HG03432 (cell line): ENCODE data around the gene CDK16.
A peak's percentile ranks its signal among the peaks of the same experiment; 100 is the strongest.

Experiments
- ATAC-seq: cut with Tn5 transposase; IDR thresholded peaks from one replicate; pipeline ENCODE4 v1.9.1; 2021; ENCODE audit warnings: mild to moderate bottlenecking, moderate library complexity; ENCODE audit not compliant: unreplicated experiment

Gene CDK16

DNA sequence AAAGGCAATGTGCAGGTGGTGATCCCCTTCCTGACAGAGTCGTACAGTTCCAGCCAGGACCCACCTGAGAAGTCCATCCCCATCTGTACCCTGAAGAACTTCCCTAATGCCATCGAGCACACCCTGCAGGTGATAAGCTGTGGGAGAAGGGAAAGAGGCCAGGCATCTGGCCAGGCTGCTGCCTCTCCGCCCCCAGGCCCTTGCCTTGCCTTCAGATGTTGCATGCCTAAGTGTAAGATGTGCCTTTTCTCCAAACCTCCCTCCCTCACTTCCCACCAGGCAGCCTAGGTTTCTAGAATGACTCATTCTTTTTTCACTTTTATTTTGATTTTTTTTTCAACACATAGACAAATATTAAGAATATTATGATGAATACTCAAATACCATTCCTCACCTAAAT, 12.2 kb upstream of the CDK16 start:
- no peak for ATAC-seq

- ATAC-seq = no peak
These were observed 10.4 kb upstream of the CDK16 start for GRCh38 chrX:47208108-47208507.

DNA sequence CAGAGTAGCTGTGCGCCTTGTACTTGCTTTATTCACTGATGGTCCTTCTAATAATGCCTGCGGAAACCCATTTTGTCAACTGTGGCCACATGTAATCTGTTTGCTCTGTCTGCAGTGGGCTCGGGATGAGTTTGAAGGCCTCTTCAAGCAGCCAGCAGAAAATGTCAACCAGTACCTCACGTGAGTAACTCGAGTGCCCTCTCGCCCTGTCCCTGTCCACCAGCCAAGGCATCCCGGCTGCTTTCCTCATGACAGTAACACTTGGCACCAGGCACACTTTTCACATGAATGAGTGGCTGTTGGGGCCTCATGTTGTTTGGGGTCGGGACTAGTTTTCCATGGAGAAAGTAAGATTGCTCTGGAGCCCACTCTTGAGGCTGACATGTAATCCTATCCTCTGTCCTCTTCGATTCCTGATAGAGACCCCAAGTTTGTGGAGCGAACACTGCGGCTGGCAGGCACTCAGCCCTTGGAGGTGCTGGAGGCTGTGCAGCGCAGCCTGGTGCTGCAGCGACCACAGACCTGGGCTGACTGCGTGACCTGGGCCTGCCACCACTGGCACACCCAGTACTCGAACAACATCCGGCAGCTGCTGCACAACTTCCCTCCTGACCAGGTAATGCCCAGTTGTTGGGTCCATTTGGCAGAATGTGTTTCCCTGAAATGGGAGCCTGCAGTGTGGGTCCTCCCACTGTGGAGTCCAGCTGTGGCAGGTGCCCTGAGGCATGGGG, 8.8 kb upstream of the CDK16 start:
- no peak for ATAC-seq

GRCh38 chrX:47210661-47211425, 7.6 kb upstream of the CDK16 start:
- ATAC-seq = no peak

GRCh38 chrX:47212381-47213293, 5.8 kb upstream of the CDK16 start:
- no peak for ATAC-seq

DNA sequence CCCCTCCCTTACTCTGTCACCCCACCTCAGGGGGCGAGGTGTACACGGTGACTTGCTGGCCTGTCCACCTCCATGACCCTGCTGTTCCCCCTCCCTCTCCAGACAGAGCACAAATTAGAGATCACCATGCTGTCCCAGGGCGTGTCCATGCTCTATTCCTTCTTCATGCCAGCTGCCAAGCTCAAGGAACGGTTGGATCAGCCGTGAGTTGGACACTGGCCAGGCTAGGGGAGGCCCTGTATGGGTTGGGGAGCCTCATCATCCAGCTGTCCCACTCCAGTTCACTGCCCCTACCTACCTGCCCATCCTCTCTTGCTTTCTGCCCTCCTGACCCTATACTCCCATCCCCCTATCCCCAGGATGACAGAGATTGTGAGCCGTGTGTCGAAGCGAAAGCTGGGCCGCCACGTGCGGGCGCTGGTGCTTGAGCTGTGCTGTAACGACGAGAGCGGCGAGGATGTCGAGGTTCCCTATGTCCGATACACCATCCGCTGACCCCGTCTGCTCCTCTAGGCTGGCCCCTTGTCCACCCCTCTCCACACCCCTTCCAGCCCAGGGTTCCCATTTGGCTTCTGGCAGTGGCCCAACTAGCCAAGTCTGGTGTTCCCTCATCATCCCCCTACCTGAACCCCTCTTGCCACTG, 3.9 kb upstream of the CDK16 start:
- no peak for ATAC-seq

GRCh38 chrX:47215291-47215900, 3.1 kb upstream of the CDK16 start:
- ATAC-seq = no peak

GRCh38 chrX:47216393-47216925, 2.0 kb upstream of the CDK16 start:
- ATAC-seq = no peak

DNA sequence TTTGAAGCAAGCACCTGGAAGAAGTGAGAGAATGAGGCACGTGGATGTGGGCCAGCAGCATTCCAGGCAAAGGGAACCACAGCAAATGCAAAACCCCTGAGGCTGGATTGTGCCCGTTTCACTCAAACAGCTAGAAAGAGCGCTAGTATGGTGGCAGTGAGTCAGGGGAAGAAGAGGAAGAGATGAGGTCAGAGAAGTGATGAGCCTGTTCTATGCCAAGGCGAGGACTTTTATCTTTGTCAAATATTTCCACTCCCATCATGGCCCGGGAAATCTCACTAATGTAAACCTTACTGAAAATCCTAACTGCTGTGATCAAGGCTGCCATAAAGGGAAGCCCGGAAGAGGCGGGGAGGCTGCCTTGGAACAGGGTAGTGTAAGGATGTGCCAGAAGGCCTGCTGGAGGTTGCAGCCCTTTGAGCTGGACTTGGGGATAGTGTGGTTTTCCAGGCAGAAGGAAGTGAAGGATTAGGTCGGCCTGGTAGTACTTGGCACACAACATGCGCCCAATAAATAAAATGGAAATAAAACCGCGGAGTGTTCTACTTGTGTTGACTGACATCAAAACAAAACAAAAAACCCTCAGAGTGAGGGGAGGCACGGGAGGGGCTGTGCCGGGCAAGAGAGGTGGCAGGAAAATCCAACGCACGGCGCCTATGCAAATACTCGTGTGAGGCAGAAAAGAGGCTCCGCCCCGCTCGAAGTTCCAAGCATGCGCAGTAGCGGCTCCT, 1.2 kb upstream of the CDK16 start:
- ATAC-seq = no peak

DNA sequence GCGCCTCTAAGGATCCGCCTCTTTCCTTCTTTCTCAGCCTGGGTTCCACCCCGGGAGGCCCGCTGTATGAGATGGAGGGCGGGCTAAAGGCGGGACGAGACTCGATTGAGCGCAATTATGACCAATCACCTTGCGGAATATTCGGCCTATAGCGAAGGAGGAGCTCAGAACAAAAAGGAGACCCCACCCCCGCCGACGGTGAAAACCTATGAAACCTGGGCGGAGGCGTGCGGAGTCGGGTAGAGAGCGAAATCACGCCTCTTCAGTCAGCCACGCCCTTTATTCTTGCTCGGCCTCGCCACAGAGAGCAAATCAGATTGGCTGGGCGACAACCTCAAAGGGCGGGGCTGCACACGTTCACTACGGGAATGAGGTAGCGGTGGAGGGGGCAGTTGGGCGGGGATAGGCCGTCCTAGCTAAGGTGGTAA, 615 bp upstream of the CDK16 start:
- peak; percentile 86 for ATAC-seq

GRCh38 chrX:47218920-47219815, 687 bp downstream of the CDK16 start:
- ATAC-seq = no peak

DNA sequence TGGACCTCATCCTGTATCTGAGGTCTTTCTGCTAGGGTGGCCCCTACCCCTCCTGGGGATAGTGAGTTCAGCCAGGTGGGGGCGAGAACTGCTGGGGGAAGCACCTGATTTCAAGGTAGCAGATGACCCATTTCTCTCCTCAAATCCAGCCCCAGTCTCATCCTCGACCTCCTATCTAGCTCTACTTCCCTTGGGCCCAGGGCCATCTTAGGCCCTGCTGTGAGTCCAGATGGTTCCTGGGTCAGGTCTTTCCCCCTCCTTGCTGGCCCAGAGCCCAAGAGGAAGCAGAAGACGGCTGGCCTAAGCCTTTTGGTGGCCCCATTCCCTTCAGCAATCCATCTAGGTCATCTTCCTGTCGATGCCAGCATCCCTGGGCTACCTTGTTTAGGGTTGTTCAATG, 3.3 kb downstream of the CDK16 start:
- no peak for ATAC-seq

- ATAC-seq = no peak
These were observed 4.4 kb downstream of the CDK16 start for GRCh38 chrX:47222751-47223350.

- no peak for ATAC-seq
These were observed 5.2 kb downstream of the CDK16 start for GRCh38 chrX:47223476-47224250.

GRCh38 chrX:47224266-47224895, 5.9 kb downstream of the CDK16 start:
- ATAC-seq = no peak

GRCh38 chrX:47224896-47225290, 6.4 kb downstream of the CDK16 start:
- no peak for ATAC-seq

DNA sequence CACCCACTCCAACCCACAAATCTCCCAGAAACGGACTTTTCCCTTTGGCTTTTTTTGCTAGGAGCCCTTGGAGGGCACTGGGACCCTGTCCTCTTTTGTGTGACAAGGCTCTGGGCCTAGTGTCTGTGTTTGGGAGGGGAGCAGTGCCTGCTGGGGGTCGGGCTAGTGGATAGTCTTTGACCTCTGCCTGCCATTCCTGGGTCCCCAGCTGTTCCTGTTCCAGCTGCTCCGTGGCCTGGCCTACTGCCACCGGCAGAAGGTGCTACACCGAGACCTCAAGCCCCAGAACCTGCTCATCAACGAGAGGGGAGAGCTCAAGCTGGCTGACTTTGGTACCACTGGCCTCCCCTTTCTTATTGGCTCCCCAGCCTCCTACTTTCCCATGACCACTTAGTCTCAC, 7.6 kb downstream of the CDK16 start:
- ATAC-seq = no peak
